GM12872 (cell line): Measurements from ENCODE around the gene TFDP2.

ENCODE experiments used
- TF ChIP-seq, protein P1 (sequence below): IDR thresholded peaks from 3 replicates; pipeline ENCODE4 v1.5.1; 2011; ENCODE audit warnings: low read depth, mild to moderate bottlenecking, low read length, moderate library complexity; ENCODE audit not compliant: insufficient read depth

The TFDP2 gene

DNA sequence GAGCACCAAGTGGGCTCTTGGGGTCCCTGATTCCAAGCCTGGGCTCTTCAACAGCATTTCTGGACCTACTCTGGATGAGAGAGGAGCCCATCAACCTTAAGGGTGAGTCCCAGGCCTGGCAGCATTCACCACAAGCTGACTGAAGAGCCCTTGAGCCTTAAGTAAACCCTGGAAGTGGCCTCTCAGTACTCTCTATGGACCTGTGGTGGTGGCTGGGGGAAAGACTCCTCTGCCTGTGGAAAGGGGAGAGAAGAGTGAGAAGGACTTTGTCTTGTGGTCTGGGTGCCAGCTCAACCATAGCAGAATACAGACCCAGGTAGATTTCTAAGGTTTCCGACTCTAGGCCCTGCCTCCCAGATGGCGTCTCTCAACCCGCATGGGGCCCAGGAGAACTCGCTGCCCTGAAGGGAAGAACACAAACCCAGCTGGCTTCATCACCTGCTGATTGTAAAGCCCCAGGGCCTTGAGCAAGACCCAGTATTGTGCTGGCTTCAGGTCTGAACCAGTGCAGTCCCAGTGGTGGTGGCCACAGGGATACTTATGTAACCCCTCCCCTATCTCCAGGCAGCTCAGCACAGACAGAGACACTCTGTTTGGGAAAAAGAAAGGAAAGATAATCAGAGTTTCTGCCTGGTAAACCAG, 71.4 kb downstream of the TFDP2 start:
- TF ChIP-seq, protein P1, sequence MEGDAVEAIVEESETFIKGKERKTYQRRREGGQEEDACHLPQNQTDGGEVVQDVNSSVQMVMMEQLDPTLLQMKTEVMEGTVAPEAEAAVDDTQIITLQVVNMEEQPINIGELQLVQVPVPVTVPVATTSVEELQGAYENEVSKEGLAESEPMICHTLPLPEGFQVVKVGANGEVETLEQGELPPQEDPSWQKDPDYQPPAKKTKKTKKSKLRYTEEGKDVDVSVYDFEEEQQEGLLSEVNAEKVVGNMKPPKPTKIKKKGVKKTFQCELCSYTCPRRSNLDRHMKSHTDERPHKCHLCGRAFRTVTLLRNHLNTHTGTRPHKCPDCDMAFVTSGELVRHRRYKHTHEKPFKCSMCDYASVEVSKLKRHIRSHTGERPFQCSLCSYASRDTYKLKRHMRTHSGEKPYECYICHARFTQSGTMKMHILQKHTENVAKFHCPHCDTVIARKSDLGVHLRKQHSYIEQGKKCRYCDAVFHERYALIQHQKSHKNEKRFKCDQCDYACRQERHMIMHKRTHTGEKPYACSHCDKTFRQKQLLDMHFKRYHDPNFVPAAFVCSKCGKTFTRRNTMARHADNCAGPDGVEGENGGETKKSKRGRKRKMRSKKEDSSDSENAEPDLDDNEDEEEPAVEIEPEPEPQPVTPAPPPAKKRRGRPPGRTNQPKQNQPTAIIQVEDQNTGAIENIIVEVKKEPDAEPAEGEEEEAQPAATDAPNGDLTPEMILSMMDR: no peak

- TF ChIP-seq, protein P1: no peak
These were observed 72.0 kb downstream of the TFDP2 start for GRCh38 chr3:142077155-142077858.

DNA sequence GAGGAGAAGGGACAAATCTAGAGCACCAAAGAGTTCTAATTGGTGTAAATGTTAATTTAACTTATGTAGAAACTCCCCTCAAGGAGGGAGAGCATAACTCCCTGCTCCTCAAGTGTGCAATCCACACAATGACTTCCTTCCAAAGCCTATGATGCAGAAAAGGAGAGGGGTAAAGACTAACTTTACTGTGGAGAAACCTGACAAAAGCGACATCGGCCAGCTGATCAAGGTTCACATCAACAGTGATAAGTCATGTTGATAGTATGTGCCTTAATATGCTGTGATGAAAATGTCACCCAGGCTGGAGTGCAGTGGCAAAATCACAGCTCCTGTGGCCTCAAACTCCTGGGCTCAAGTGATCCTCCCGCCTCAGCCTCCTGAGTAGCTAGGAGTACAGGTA, 76.5 kb downstream of the TFDP2 start:
- TF ChIP-seq, protein P1: no peak

DNA sequence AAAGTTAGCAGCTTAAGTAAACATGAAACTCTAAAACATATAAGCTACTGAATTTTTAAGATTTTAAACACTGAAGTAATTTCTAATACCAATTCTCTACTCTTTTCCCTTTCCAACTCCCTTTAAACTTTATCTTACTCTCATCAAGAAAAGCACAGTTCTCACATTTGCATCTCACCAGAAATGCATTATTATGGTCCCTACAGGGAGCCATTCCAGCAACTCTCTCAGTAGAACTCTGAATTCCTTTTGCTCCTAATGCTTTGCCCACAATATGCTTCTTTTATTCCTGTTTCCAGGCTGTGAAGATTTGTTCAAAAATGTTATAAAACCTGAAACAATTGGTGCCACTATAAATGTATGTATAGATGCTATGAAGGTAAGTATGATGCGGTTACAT, 83.4 kb downstream of the TFDP2 start:
- TF ChIP-seq, protein P1: no peak

- TF ChIP-seq, protein P1: no peak
These were observed 84.0 kb downstream of the TFDP2 start for GRCh38 chr3:142065344-142065743.

DNA sequence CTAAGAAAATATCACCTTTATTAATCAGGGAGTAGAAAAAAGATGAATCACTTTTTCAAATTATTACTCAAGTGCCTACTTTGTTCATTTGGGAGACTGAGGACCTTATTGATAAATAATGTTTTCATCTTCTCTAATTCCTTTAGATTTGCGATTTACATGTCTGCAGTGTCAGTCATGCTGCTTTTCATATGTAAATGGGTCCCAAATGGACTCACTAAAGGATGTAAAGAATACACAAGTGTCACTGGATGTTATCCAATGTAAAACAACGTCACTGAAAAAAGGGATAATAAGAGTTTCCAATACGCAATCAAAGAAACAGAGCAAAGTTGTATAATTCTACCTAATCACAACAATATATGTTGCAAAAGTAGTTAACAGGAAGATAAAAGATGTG, 84.9 kb downstream of the TFDP2 start:
- TF ChIP-seq, protein P1: no peak

DNA sequence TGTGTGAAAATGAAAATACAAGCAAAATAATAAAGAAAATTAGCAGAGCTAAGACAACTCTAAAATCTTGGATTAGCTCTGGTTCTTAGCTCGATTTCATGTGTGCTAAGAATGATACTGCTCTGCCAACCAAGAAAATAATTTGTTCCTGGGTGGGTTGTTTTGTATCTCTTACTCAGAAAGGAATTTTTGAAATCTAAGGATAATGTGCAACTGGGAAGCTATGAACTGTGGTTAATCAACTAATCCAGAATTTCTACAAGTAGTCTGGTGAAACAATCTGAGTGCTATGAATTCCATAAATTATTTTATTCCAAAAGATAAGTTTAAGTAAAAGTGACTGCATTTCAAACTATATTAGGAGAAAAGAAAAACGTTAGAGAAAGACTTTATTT, 92.0 kb downstream of the TFDP2 start:
- TF ChIP-seq, protein P1: no peak
